GM19238 (cell line): ENCODE measurements around the gene HDDC2.

Experiments used
- DNase-seq: peaks from one replicate; pipeline ENCODE4 v3.0.0; 2011; ENCODE audit warnings: low spot score; ENCODE audit not compliant: insufficient read length

HDDC2 gene

GRCh38 chr6:125271486-125272159 is 30.1 kb downstream of the HDDC2 start:
- no peak for DNase-seq

DNA sequence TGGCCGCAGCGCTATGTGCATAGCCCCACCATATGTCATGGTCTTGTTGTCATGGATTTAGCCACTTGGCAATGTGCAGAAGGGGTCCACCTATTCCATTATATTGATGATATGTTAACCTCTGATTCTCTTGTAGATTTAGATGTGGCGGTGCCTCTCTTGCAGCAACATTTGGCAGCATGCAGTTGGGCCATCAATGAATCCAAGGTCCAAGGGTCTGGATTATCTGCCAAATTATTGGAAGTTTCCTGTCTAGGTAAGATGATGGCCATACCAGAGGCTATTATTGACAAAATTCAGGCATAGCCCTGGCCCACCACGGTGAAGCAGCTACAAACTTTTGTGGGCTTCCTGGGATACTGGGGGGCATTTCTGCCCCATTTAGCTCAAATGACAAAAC is 31.4 kb downstream of the HDDC2 start:
- DNase-seq: no peak

GRCh38 chr6:125269328-125269985 is 32.3 kb downstream of the HDDC2 start:
- no peak for DNase-seq

DNA sequence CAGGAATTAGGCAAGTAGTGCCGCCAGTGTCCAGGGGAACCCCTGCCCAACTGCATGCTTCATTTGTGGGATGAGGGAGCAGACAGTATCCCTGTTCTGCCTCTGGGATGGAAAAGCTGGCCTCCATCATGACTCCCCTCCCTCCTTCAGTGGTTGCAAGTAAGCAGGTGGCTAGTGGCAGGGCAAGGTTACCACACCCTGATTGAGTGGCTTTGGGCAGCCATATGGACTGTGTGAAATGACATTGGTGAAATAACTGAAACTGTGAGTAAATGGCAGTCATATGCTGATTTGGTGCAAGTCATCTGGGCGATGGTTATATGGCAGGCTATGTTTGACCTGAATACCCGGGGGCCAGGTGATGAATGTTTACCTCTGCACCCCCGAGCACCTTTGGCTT is 33.0 kb downstream of the HDDC2 start:
- DNase-seq: no peak

DNA sequence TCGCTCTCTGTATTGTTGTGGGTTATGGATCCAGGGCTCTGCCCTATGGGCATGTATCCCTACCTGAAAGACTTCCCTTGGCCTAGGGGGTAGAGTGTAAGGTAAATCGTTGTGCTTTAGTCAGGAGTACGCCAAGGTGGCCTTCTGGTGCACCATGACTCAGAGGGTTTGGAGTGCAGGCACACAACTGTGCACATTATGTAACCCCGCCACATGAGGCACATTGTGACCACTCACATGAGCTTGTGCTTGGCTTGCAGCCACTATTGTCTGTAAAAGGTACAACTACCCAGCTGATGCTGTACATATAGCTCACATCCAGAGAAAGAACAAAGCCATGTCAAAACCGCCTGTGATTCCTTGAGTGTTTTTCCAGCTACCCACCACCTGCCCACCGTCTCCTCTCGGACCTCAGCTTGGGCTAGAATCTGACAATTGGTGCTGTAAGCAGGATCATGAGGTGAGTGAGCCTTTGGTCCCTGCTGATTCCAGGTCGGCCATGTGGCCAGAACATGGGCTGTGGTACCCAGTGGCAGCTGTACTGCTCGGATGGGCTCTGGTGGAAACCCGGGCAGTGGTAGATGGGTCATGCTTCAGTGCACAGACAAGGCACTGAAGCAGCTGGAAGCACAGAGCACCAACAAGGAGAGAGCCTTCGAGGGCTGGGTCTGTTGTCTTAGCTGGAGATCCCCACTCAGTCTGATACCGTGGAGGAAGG is 33.8 kb downstream of the HDDC2 start:
- DNase-seq: no peak

- DNase-seq: no peak
Measured at GRCh38 chr6:125264476-125264875, 37.3 kb downstream of the HDDC2 start.

DNA sequence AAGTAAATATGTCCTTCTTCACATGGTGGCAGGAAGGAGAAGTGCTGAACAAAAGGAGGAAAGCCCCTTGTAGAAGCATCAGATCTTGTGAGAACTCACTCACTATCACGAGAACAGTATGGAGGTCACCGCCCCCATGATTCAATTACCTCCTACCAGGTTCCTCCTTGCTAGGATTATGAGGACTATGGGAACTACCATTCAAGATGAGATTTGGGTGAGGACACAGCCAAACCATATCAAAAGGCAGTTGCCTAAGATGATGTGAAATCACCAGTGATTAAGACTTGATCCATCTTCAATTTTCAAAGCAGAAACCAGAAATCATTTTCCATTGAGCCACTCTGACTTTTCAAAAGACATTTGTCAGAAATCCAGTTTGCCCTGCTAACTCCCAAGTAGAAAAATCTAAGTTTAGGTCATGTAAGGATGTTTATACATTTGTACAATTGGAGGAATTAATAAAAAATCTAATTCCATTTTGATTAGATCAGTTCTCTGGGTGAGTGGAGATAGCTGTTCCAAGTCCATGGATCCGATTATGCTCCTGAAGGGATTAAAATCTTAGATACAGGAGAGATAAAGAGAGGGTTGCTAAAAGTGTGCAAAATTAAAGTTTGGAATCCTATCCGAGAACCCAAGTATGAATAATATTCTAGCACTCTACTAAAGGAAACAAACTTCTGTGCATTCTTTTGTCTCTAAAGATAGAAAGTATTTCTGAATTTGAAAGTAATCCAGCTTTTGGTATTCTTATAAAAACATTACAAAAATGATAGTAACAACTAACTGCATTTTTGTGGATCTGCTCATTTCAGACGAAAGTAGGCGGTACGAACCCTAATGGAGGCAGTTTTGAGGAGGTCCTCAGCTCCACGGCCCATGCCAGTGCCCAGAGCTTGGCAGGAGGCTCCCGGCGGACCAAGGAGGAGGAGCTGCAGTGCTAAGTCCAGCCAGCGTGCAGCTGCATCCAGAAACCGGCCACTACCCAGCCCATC is 39.5 kb downstream of the HDDC2 start:
- no peak for DNase-seq

- no peak for DNase-seq
Measured at GRCh38 chr6:125259354-125259736, 42.4 kb downstream of the HDDC2 start.

DNA sequence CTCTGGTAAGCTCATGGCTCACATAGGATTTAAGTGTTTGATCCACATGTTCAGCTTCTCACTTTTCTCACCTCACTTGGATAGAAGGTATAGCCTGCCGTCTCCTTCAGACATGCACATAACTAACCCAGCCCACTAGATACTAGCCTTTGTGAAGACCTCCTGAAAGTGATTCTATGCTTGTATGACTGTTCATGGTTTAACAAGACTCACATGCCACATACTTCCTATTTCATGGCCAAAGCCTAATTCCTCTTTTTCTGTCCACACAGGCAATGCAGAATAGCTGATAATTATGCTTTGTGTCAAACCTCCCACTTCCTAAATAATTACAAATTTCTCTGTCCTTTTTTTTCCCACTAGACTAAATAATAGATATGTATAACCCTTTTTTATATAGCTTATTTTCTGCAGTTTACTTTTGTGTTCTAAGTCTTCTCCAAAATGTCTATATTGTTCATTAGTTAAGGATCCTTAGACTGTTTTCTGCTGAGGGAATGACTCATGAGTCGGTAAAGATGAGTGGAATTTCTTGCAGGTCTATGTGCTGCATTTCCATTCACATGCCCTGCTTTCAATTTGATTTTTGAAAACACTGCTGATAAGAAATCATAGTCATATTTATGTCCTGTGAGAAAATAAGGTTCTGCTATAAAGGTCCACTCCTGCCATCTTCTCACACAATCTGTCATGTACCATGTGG is 43.0 kb downstream of the HDDC2 start:
- no peak for DNase-seq

GRCh38 chr6:125257351-125257750 is 44.4 kb downstream of the HDDC2 start:
- DNase-seq: no peak

DNA sequence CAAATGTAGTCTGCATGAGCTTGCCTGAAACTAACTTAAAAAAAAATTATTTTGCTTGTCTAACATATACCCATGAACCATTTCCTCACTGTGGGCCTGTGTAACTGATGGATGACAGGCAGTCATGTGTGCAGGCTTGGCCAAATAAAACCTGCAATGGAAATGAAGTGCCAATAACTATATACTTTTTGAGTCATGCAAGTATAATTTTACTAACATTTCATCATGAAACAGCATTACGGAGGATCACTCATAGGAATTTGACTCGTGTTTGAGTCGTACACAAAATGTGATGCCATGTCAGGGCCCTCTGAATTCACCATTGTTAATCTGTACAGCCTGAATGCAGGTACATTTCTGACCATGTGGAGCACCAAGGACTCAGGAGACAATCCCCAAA is 46.6 kb downstream of the HDDC2 start:
- DNase-seq: no peak

- no peak for DNase-seq
Measured at GRCh38 chr6:125254321-125254720, 47.4 kb downstream of the HDDC2 start.

- no peak for DNase-seq
Measured at GRCh38 chr6:125253881-125254280, 47.9 kb downstream of the HDDC2 start.

GRCh38 chr6:125252891-125253290 is 48.9 kb downstream of the HDDC2 start:
- DNase-seq: no peak

GRCh38 chr6:125251516-125252220 is 50.1 kb downstream of the HDDC2 start:
- DNase-seq: no peak

DNA sequence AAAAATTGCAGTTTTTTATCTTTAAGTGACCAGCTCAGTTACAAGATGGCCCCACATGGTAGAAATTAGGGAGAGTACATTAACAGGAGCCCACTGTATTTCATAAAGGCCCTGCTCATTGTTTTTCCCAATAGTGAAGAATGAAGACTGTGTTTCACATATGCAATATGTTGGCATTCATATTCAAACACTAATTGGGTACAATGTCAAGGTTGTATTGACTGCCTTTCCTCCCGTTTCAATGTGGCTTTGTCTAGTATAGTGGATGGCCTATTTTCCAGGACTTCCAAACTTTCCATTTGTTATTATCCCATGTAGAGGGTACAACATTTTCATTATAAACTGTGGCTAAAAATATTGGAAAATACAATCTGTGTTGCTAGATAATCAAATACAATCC is 51.3 kb downstream of the HDDC2 start:
- no peak for DNase-seq

DNA sequence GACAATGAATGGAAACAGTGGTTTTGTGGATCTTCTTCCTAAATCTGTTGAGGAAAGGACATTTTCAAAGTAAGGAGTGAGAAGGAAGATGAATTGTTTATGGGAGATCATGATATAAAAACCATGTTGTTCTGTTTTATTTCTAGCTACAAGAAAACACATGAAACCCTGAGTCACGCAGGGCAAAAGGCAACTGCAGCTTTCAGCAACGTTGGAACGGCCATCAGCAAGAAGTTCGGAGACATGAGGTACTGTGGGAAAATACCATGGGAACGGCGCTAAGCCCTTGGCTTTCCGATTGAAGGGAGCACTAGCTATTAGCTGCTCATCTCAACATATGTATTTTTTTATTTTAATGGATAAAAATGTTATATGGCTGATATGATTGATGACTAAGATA is 53.6 kb downstream of the HDDC2 start:
- no peak for DNase-seq

- DNase-seq: no peak
Measured at GRCh38 chr6:125246566-125246965, 55.2 kb downstream of the HDDC2 start.

GRCh38 chr6:125245523-125246264 is 56.1 kb downstream of the HDDC2 start:
- DNase-seq: no peak

- no peak for DNase-seq
Measured at GRCh38 chr6:125245109-125245508, 56.7 kb downstream of the HDDC2 start.
